Astrocyte (in vitro differentiated cells and primary cell): ENCODE results near the gene PRF1. TPM values are rescaled to one million over a fixed set of nuclear protein-coding genes. Genes with fewer than 3 reads are reported as not detected.

ENCODE experiments used
- DNase-seq: peaks from one replicate; pipeline ENCODE4 v3.0.0-alpha.2; 2010; ENCODE audit warnings: low read depth
- FAIRE-seq: peaks from 2 replicates; lab custom pipeline; 2011; peaks lifted over from hg19 to GRCh38; lab: Jason Lieb, UNC
- H2AFZ ChIP-seq: 2 replicates; pipeline ENCODE4 v1.6.0; 2012; ENCODE audit warnings: low read depth, low read length, inconsistent platforms
- H3K27ac ChIP-seq: 2 replicates; pipeline ENCODE4 v1.5.1; 2011; ENCODE audit warnings: low read depth, low read length, inconsistent platforms
- H3K27me3 ChIP-seq: 2 replicates; pipeline ENCODE4 v1.6.0; 2011; ENCODE audit warnings: low read length, inconsistent platforms; ENCODE audit not compliant: insufficient read depth
- H3K36me3 ChIP-seq: 2 replicates; pipeline ENCODE4 v1.5.1; 2011; ENCODE audit warnings: low read length, inconsistent platforms; ENCODE audit not compliant: insufficient read depth
- H3K4me1 ChIP-seq: 2 replicates; pipeline ENCODE4 v1.5.1; 2011; ENCODE audit warnings: low read length, inconsistent platforms; ENCODE audit not compliant: insufficient read depth
- H3K4me2 ChIP-seq: 2 replicates; pipeline ENCODE4 v1.6.0; 2012; ENCODE audit warnings: low read length, inconsistent platforms
- H3K4me3 ChIP-seq: 2 replicates; pipeline ENCODE4 v1.5.1; 2011; ENCODE audit warnings: low read depth, mild to moderate bottlenecking, low read length, inconsistent platforms; ENCODE audit not compliant: insufficient read depth
- H3K79me2 ChIP-seq: 2 replicates; pipeline ENCODE4 v1.6.0; 2012; ENCODE audit warnings: mild to moderate bottlenecking, low read length, inconsistent platforms; ENCODE audit not compliant: insufficient read depth
- H3K9ac ChIP-seq: 2 replicates; pipeline ENCODE4 v1.6.0; 2012; ENCODE audit warnings: mild to moderate bottlenecking, low read length, inconsistent platforms
- H3K9me3 ChIP-seq: 2 replicates; pipeline ENCODE4 v1.5.1; 2012; ENCODE audit warnings: low read depth, mild to moderate bottlenecking, low read length, inconsistent platforms; ENCODE audit not compliant: insufficient read depth
- H4K20me1 ChIP-seq: 2 replicates; pipeline ENCODE4 v1.6.0; 2012; ENCODE audit warnings: low read length, inconsistent platforms; ENCODE audit not compliant: insufficient read depth
- H3K27ac Mint-ChIP-seq: one replicate; pipeline ENCODE4 v1.8.0; 2021; ENCODE audit warnings: mild to moderate bottlenecking, mixed read lengths; ENCODE audit not compliant: unreplicated experiment
- H3K27me3 Mint-ChIP-seq: one replicate; pipeline ENCODE4 v1.8.0; 2021; ENCODE audit warnings: low read depth, mixed read lengths; ENCODE audit not compliant: unreplicated experiment
- H3K36me3 Mint-ChIP-seq: one replicate; pipeline ENCODE4 v1.8.0; 2021; ENCODE audit warnings: low read depth, mixed read lengths; ENCODE audit not compliant: unreplicated experiment
- H3K4me1 Mint-ChIP-seq: one replicate; pipeline ENCODE4 v1.8.0; 2021; ENCODE audit warnings: low read depth, mixed read lengths; ENCODE audit not compliant: unreplicated experiment
- H3K4me3 Mint-ChIP-seq: one replicate; pipeline ENCODE4 v1.8.0; 2021; ENCODE audit warnings: mild to moderate bottlenecking, moderate library complexity, mixed read lengths; ENCODE audit not compliant: unreplicated experiment
- H3K9me3 Mint-ChIP-seq: one replicate; pipeline ENCODE4 v1.8.0; 2021; ENCODE audit warnings: mild to moderate bottlenecking, mixed read lengths; ENCODE audit not compliant: unreplicated experiment
- EZH2 ChIP-seq: IDR thresholded peaks from 2 replicates; pipeline ENCODE4 v1.6.1; 2012; ENCODE audit warnings: mild to moderate bottlenecking, low read length, inconsistent platforms; ENCODE audit not compliant: insufficient read depth
- total RNA-seq: library from RNA; stranded (reverse); gene quantifications from 2 replicates; pipeline ENCODE4 v1.2.1, GENCODE V29; 2021
- TF ChIP-seq, protein P1 (sequence below): IDR thresholded peaks from 2 replicates; pipeline ENCODE4 v1.5.1; 2011; ENCODE audit warnings: low read depth, mild to moderate bottlenecking, inconsistent platforms, low read length, moderate library complexity; ENCODE audit not compliant: insufficient read depth

The PRF1 gene
- total RNA-seq, 1 donor from 2014 or later: 0.16 TPM

DNA sequence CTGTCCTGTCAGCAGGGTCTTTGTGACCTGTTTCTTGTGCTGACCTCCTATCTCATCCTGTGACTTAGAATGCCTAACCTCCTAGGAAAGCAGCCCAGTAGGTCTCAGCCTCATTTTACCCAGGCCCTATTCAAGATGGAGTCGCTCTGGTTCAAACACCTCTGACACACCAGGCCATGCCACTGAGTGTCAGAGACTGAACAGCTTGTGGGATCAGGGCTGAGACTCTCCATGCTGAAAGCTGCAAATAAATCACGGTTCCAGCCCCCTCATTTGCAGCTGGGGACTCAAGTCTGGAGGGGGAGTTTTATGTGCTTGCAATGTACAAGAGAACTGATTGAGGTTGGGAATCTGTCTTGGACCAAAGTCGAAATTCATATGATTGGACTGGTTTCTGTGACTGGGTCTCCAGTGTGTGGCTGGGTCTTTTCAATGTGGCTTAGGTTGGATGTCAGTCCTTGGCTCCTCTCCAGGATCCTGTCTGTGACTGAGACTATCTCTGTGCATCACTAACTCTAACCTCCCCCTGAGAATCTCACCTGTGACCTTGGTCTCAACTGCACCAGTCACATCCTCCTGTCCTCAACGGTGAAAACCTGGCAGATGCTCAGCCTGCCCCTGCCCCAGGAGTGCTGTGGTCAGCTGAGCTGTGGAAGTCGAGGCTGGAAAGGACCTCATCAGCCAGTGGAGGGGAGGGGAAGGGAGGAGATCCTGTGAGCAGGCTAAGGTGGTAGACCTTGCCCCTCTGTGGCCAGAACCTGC, 11.7 kb downstream of the PRF1 start:
- Histone ChIP-seq H3K79me2 (no peaks in the 10 kb centered on the region), H3K4me1 (no peaks in the 10 kb centered on the region), H4K20me1 (no peaks in the 10 kb centered on the region), H3K27ac (no peak overlapping the region), H2AFZ (no peak overlapping the region), H3K4me2 (no peak overlapping the region), H3K36me3 (no peaks in the 10 kb centered on the region), H3K9ac (no peak overlapping the region), H3K27me3 (peaks cover 9% of the 10 kb centered on the region), H3K9me3 (no peaks in the 10 kb centered on the region), H3K4me3 (no peak overlapping the region)
- Mint-ChIP-seq H3K4me3 (no peak overlapping the region), H3K9me3 (peaks cover 3% of the 10 kb centered on the region), H3K27ac (no peak overlapping the region), H3K27me3 (peaks cover 62% of the 10 kb centered on the region), H3K36me3 (no peaks in the 10 kb centered on the region), H3K4me1 (peaks cover 4% of the 10 kb centered on the region)
- no peak for FAIRE-seq
- no peak for DNase-seq
- TF ChIP-seq EZH2: no peak
- TF ChIP-seq, protein P1, sequence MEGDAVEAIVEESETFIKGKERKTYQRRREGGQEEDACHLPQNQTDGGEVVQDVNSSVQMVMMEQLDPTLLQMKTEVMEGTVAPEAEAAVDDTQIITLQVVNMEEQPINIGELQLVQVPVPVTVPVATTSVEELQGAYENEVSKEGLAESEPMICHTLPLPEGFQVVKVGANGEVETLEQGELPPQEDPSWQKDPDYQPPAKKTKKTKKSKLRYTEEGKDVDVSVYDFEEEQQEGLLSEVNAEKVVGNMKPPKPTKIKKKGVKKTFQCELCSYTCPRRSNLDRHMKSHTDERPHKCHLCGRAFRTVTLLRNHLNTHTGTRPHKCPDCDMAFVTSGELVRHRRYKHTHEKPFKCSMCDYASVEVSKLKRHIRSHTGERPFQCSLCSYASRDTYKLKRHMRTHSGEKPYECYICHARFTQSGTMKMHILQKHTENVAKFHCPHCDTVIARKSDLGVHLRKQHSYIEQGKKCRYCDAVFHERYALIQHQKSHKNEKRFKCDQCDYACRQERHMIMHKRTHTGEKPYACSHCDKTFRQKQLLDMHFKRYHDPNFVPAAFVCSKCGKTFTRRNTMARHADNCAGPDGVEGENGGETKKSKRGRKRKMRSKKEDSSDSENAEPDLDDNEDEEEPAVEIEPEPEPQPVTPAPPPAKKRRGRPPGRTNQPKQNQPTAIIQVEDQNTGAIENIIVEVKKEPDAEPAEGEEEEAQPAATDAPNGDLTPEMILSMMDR: no peak

DNA sequence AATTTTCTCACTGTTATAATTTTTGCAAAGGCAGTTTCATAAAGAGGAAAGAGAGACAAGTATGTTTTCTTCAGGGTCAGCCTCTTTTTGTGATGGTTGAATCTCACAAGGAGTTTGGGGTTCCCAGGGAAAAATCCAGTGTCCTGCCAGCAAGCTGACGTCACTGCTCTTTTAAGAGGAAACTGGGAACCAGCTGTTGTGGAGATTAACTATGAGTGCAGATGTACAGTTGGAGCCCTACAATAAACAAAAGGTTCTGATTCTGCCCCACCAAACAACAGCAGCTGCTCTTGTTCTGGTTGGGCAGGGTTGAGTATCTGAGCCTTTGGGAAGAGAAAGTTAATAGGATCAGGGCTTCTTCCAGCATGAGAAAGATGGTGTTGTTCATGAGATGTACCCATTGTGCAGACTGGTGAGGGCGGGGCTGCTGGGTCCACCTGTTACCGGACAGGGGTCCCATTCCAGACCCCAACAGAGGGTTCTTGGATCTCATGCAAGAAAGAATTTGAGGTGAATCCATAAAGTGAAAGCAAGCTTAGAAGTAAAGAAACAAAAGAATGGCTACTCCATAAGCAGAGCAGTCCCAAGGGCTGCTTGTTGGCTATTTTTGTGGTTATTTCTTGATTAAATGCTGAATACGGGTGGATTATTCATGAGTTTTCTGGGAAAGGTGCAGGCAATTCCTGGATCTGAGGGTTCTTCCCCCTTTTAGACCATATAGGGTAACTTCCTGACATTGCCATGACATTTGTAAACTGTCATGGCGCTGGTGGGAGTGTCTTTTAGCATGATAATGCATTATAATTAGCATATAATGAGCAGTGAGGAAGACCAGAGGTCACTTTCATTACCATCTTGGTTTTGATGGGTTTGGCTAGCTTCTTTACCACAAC, 12.5 kb downstream of the PRF1 start:
- Histone ChIP-seq H3K4me3 (no peak overlapping the region), H3K36me3 (no peaks in the 10 kb centered on the region), H3K9me3 (no peaks in the 10 kb centered on the region), H4K20me1 (no peaks in the 10 kb centered on the region), H3K27me3 (peaks cover 9% of the 10 kb centered on the region), H3K4me2 (no peak overlapping the region), H3K4me1 (peaks cover 6% of the 10 kb centered on the region), H2AFZ (no peak overlapping the region), H3K9ac (no peak overlapping the region), H3K27ac (no peak overlapping the region), H3K79me2 (no peaks in the 10 kb centered on the region)
- H3K36me3 Mint-ChIP-seq: no peaks in the 10 kb centered on the region
- peaks cover 9% of the 10 kb centered on the region for H3K4me1 Mint-ChIP-seq
- H3K4me3 Mint-ChIP-seq: no peak overlapping the region
- peaks cover 58% of the 10 kb centered on the region for H3K27me3 Mint-ChIP-seq
- FAIRE-seq: no peak
- peaks cover 3% of the 10 kb centered on the region for H3K9me3 Mint-ChIP-seq
- peak; percentile 51 for DNase-seq
- TF ChIP-seq, protein P1: no peak
- no peak for TF ChIP-seq EZH2
- no peak overlapping the region for H3K27ac Mint-ChIP-seq
